CD14-positive monocyte (primary cell): ENCODE measurements around the gene PFKFB4. TPM values are rescaled to one million over a fixed set of nuclear protein-coding genes. Genes with fewer than 3 reads are reported as not detected.

Experiments used
- DNase-seq, 3 donors: peaks; one replicate each; pipeline ENCODE4 v3.0.0-alpha.2; 2011 to 2022
- H2AFZ ChIP-seq: 2 replicates; pipeline ENCODE4 v1.6.0; 2012; ENCODE audit warnings: mild to moderate bottlenecking, low read depth, low read length, inconsistent platforms; ENCODE audit not compliant: insufficient read depth, poor library complexity, severe bottlenecking
- H3K27ac ChIP-seq, 2 donors: 1 replicate in 1 of 2; 2 replicates in 1 of 2; pipeline ENCODE4 v1.5.1; 2012 to 2013; ENCODE audit warnings: low read length in 2 of 2, control low read depth in 1 of 2, inconsistent platforms in 1 of 2, low read depth in 1 of 2, mild to moderate bottlenecking in 1 of 2
- H3K27me3 ChIP-seq, 2 donors: one replicate each; pipeline versions ENCODE4 v1.6.0 to v1.6.1; 2011 to 2013; ENCODE audit warnings: low read length in 2 of 2; ENCODE audit not compliant: control insufficient read depth in 2 of 2, insufficient read depth in 2 of 2
- H3K36me3 ChIP-seq, 2 donors: replicated peaks in 1 of 2; 1 replicate in 1 of 2; 2 replicates in 1 of 2; pipeline versions ENCODE4 v1.5.1 to v1.6.1; 2012 to 2013; ENCODE audit warnings: low read length in 2 of 2, control low read depth in 1 of 2, inconsistent platforms in 1 of 2, mild to moderate bottlenecking in 1 of 2; ENCODE audit not compliant: insufficient read depth in 2 of 2, control insufficient read depth in 1 of 2
- H3K4me1 ChIP-seq, 2 donors: 1 replicate in 1 of 2; 2 replicates in 1 of 2; pipeline versions ENCODE4 v1.5.1 to v1.6.1; 2012 to 2013; ENCODE audit warnings: low read length in 2 of 2, control low read depth in 1 of 2, inconsistent platforms in 1 of 2, mild to moderate bottlenecking in 1 of 2, moderate library complexity in 1 of 2; ENCODE audit not compliant: insufficient read depth in 2 of 2, control insufficient read depth in 1 of 2
- H3K4me2 ChIP-seq: replicated peaks from 2 replicates; pipeline ENCODE3; 2012; ENCODE audit warnings: low read length, moderate library complexity, mild to moderate bottlenecking; ENCODE audit not compliant: poor library complexity, severe bottlenecking; ENCODE audit errors: extremely low read depth
- H3K4me3 ChIP-seq, 3 experiments: fragments of 200-600 bp in 1 of 3; sonication (generic) in 1 of 3; replicated peaks in 1 of 3; 1 replicate in 2 of 3; 2 replicates in 1 of 3; pipeline ENCODE4 v1.5.1; 2011 to 2013; ENCODE audit warnings: low read length in 3 of 3, mild to moderate bottlenecking in 3 of 3, control low read depth in 2 of 3, low read depth in 2 of 3, inconsistent platforms in 1 of 3, moderate library complexity in 1 of 3
- H3K79me2 ChIP-seq: 2 replicates; pipeline ENCODE4 v1.6.0; 2012; ENCODE audit warnings: mild to moderate bottlenecking, control low read depth, inconsistent platforms, low read length, moderate library complexity; ENCODE audit not compliant: insufficient read depth
- H3K9ac ChIP-seq: 2 replicates; pipeline ENCODE4 v1.6.0; 2017; ENCODE audit warnings: low read length, mild to moderate bottlenecking; ENCODE audit not compliant: insufficient read depth, poor library complexity, severe bottlenecking
- H3K9me3 ChIP-seq, 2 donors: replicated peaks in 1 of 2; 1 replicate in 1 of 2; 2 replicates in 1 of 2; pipeline versions ENCODE4 v1.5.1 to v1.6.1; 2012 to 2013; ENCODE audit warnings: low read length in 2 of 2, control low read depth in 1 of 2; ENCODE audit not compliant: control insufficient read depth in 1 of 2, insufficient read depth in 1 of 2
- H4K20me1 ChIP-seq: 2 replicates; pipeline ENCODE4 v1.6.0; 2012; ENCODE audit warnings: mild to moderate bottlenecking, low read length, control low read depth, moderate library complexity; ENCODE audit not compliant: insufficient read depth
- H3K27ac Mint-ChIP-seq, 7 donors: one replicate each; pipeline ENCODE4 v1.8.0; 2020; ENCODE audit warnings: mild to moderate bottlenecking in 7 of 7, mixed read lengths in 7 of 7, moderate library complexity in 6 of 7, inconsistent platforms in 2 of 7
- H3K27me3 Mint-ChIP-seq, 3 donors: one replicate each; pipeline ENCODE4 v1.8.0; 2021 to 2022; ENCODE audit warnings: low read depth in 3 of 3, mild to moderate bottlenecking in 3 of 3, mixed read lengths in 3 of 3, moderate library complexity in 3 of 3, inconsistent platforms in 1 of 3
- H3K36me3 Mint-ChIP-seq, 2 donors: one replicate each; pipeline ENCODE4 v1.8.0; 2020; ENCODE audit warnings: mixed read lengths in 2 of 2, inconsistent platforms in 1 of 2, mild to moderate bottlenecking in 1 of 2
- H3K4me1 Mint-ChIP-seq: one replicate; pipeline ENCODE4 v1.8.0; 2020; ENCODE audit warnings: mild to moderate bottlenecking, mixed read lengths
- H3K4me3 Mint-ChIP-seq, 2 donors: one replicate each; pipeline ENCODE4 v1.8.0; 2020; ENCODE audit warnings: mild to moderate bottlenecking in 2 of 2, mixed read lengths in 2 of 2, moderate library complexity in 1 of 2
- H3K9me3 Mint-ChIP-seq, 7 donors: one replicate each; pipeline ENCODE4 v1.8.0; 2020 to 2022; ENCODE audit warnings: mixed read lengths in 7 of 7, mild to moderate bottlenecking in 6 of 7, moderate library complexity in 6 of 7, inconsistent platforms in 2 of 7
- WGBS: methylation state at CpG from one replicate; pipeline ENCODE4 v1.1.5; 2013; ENCODE audit warnings: missing lambda C conversion rate; ENCODE audit not compliant: insufficient coverage; 5-methylcytosine and 5-hydroxymethylcytosine counted together
- intact Hi-C, 2 donors: fragments of 100-400 bp; cut with micrococcal nuclease; formaldehyde crosslinking; loops; one replicate each; pipeline versions ENCODE4 v1.15.0 to v1.15.1; 2023
- polyA plus RNA-seq, 3 donors: library from polyadenylated mRNA; depleted of rRNA in 1 of 3; unstranded in 2 of 3; stranded (reverse) in 1 of 3; fragments of 300-500 nt in 2 of 3; fragments of >200 nt in 1 of 3; fragmentation: Illumina TruSeq in 2 of 3; gene quantifications; 1 replicate in 2 of 3; 2 replicates in 1 of 3; pipeline ENCODE4 v1.2.3, GENCODE V29; 2012 to 2021
- TF ChIP-seq, protein P1 (sequence below): fragments of 200-600 bp; IDR thresholded peaks from one replicate; pipeline ENCODE4 v1.8.0; 2022; ENCODE audit warnings: antibody characterized with exemption, mild to moderate bottlenecking

Gene PFKFB4
- polyA plus RNA-seq, 3 donors: 32.2 to 44.9 (median 34.9) TPM

- Histone ChIP-seq H2AFZ (no peak overlapping the region), H3K4me3 (no peak overlapping the region), H4K20me1 (no peaks in the 10 kb centered on the region), H3K27ac (no peak overlapping the region), H3K79me2 (no peaks in the 10 kb centered on the region), H3K9me3 (no peaks in the 10 kb centered on the region), H3K4me2 (no peak overlapping the region), H3K36me3 (no peaks in the 10 kb centered on the region), H3K4me1 (no peaks in the 10 kb centered on the region), H3K9ac (no peak overlapping the region), H3K27me3 (peaks cover 0 to 18% of the 10 kb centered on the region in 2 donors)
- 70% methylated on average over 15 of the region's 15 CpGs for WGBS
- H3K9me3 Mint-ChIP-seq: peaks cover 0 to 3% (median 0%) of the 10 kb centered on the region in 7 donors
- TF ChIP-seq, protein P1, sequence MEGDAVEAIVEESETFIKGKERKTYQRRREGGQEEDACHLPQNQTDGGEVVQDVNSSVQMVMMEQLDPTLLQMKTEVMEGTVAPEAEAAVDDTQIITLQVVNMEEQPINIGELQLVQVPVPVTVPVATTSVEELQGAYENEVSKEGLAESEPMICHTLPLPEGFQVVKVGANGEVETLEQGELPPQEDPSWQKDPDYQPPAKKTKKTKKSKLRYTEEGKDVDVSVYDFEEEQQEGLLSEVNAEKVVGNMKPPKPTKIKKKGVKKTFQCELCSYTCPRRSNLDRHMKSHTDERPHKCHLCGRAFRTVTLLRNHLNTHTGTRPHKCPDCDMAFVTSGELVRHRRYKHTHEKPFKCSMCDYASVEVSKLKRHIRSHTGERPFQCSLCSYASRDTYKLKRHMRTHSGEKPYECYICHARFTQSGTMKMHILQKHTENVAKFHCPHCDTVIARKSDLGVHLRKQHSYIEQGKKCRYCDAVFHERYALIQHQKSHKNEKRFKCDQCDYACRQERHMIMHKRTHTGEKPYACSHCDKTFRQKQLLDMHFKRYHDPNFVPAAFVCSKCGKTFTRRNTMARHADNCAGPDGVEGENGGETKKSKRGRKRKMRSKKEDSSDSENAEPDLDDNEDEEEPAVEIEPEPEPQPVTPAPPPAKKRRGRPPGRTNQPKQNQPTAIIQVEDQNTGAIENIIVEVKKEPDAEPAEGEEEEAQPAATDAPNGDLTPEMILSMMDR: no peak
- no peak for DNase-seq
- intact Hi-C loops: no loop called here
- H3K36me3 Mint-ChIP-seq: no peaks in the 10 kb centered on the region
- H3K4me3 Mint-ChIP-seq: peak overlapping the region in 1 of 2 donors; percentile 16
- no peaks in the 10 kb centered on the region for H3K4me1 Mint-ChIP-seq
- H3K27me3 Mint-ChIP-seq: peaks cover 23 to 38% (median 35%) of the 10 kb centered on the region in 3 donors
- no peak overlapping the region for H3K27ac Mint-ChIP-seq
Observed at GRCh38 chr3:48588230-48588629, 31.6 kb upstream of the PFKFB4 start.

DNA sequence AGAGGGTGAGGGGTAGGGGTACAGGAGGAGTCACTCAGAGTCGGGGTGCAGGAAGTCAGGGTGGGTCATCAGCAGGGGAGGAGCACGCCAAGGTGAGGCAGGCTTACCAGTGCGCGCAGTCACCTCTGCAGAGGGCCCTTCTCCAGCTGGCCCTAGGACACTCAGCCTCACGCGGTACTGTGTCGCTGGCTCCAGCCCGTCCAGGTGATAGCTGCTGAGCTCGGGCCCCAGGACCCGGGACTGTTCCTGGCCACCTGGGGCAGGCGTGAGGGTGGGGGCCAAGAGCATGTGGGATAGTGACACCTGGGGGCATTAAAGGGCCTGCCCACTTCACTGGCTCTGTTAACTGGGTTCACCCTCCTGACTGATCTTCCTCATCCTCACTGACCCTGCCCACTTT lies 31.1 kb upstream of the PFKFB4 start:
- Histone ChIP-seq H3K27me3 (peaks cover 0 to 17% of the 10 kb centered on the region in 2 donors), H3K9me3 (no peaks in the 10 kb centered on the region), H3K4me1 (no peaks in the 10 kb centered on the region), H2AFZ (no peak overlapping the region), H3K4me3 (no peak overlapping the region), H3K36me3 (no peaks in the 10 kb centered on the region), H3K79me2 (no peaks in the 10 kb centered on the region), H4K20me1 (no peaks in the 10 kb centered on the region), H3K9ac (no peak overlapping the region), H3K4me2 (no peak overlapping the region), H3K27ac (no peak overlapping the region)
- peak overlapping the region in 1 of 2 donors; percentile 42 for H3K4me3 Mint-ChIP-seq
- no peak overlapping the region for H3K27ac Mint-ChIP-seq
- intact Hi-C loops: no loop called here
- DNase-seq: no peak
- WGBS: 85% methylated on average over 10 of the region's 11 CpGs
- H3K4me1 Mint-ChIP-seq: no peaks in the 10 kb centered on the region
- H3K36me3 Mint-ChIP-seq: no peaks in the 10 kb centered on the region
- H3K27me3 Mint-ChIP-seq: peaks cover 17 to 33% (median 31%) of the 10 kb centered on the region in 3 donors
- H3K9me3 Mint-ChIP-seq: peaks cover 0 to 3% (median 0%) of the 10 kb centered on the region in 7 donors
- TF ChIP-seq, protein P1: no peak
